NCI-H2171 treated with DMSO at 0.1 percent for 48 hours (cell line): ENCODE results near the gene DDN.

ENCODE experiments used
- DNase-seq: peaks from one replicate; lab custom pipeline; 2025; lab: John Stamatoyannopoulos, UW

DDN gene

GRCh38 chr12:49013428-49013827 lies 14.3 kb upstream of the DDN start:
- DNase-seq, result no peak

GRCh38 chr12:49012739-49013138 lies 13.6 kb upstream of the DDN start:
- no peak for DNase-seq

DNA sequence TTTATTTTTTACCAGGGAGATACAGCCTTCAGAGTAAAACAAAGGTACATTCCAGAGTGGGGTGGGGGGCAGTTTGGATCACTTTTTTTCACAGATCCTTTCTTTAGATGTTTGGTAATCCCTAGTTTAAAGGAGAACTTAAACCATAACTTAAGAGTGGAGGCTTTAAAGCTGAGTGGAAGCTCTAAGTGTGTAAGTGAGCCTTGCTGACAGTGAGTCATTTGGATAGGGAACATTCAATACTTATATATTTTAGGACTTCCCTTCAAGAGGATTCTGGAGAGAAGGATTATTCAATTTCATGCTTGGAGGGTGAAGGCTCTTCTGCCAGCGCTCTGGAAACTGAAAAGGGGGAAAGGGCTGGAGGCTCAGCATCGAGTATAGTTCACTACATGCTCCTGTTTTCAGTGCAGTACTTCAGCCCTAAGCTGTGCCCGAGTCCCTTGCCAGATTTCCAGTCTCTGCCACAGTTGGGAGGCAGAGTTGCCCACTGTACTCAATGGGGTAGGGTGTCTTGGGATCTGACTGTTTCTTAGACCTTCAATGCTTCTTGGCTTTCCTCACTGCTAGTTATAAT lies 11.0 kb upstream of the DDN start:
- DNase-seq, result no peak

DNA sequence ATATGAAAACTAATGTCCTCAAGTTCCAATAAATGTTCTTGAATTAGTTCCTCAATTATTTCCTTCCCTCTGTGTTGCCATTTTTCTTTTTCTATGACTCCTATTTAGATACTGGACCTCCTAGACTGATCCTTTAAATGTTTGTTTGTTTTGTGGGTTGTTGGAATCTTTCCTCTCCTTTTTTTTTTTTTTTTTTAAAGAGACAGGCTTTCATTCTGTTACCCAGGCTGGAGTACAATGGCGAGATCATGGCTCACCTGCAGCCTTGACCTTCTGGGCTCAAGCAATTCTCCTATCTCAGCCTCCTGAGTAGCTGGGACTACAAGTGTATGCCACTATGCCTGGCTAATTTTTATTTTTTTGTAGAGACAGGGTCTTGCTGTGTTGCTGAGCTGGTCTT lies 9.8 kb upstream of the DDN start:
- no peak for DNase-seq

GRCh38 chr12:49000346-49000745 lies 1.2 kb upstream of the DDN start:
- DNase-seq, result no peak

DNA sequence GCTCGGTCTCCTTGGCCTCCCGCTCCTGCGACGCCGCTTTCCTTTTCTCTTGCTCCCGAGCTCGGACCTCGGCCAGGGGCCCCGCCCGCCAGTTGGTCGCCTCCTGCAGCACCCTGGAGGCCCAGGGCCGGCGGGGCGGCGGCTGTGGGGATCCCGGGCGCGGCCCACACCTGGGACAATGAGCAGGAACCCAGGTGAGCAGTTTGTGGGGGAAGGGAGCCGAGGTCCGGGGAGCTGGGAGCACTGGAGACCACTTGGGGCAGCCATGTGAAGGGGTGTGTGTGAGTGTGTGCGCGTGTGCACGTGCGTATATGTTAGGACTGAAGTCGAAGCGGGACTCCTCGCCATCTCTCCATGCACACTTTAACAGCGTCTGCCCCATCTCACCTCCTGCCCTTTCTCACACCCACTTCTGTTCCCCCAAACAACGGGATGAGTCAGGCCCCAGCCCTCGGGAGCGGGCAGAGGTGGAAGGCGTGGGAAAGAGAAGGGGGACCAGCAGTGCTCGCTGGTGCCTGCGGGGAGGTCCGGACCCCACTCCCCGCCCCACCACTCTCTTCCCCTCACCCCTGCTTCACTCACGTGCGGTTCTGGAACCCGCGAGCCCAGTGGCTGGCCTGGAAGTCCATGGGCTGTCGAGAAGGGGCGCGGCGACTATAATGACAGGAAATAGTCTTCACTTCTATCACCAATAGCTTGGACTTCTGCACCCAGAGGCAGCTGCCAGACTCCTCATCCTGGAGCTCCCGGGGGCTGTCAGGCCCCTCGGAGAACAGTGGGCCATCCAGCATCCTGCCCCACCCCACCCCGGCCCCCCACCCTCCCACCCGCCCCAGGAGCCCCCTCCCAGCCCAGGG lies 450 bp downstream of the DDN start:
- no peak for DNase-seq

DNA sequence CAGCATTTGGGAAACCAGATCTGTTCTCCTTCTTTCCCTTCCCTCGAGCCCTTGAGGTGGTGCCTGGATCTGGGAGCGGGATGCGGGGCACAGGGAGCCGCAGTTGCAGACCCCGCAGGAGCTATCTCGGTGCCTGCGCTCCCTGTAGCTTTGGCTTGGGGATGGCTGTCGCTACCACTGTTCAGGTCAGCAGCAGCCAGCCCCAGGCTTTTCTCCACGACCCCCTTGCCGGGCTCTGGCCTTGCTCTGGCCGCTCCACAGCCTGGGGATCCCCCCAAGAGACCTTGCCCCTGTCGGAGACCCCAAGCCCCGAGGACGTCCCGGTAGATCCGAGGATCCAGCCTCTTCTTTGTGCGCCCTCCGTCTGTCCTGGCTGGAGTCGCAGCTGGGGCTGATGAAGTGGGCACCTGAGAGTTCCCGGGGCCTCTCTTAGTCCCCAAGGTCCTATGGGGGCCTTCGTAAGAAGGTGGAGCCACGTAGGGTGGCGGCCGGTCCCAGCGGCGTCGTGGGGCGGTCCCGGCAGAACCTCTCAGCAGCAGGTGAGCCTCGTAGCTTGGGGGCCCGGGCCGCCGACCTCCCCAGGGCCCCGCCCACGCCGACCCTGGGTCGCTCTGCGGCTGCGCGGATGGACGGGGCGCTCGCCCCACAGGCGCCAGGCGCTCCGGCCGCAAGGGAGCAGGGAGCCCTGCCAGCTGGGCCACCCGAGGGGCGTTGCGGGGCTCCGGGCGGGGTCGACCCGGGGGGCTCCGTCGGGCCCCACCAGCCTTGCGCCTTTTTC lies 1.3 kb downstream of the DDN start:
- no peak for DNase-seq

- no peak for DNase-seq
Measured at GRCh38 chr12:48996794-48997718, 2.1 kb downstream of the DDN start.

DNA sequence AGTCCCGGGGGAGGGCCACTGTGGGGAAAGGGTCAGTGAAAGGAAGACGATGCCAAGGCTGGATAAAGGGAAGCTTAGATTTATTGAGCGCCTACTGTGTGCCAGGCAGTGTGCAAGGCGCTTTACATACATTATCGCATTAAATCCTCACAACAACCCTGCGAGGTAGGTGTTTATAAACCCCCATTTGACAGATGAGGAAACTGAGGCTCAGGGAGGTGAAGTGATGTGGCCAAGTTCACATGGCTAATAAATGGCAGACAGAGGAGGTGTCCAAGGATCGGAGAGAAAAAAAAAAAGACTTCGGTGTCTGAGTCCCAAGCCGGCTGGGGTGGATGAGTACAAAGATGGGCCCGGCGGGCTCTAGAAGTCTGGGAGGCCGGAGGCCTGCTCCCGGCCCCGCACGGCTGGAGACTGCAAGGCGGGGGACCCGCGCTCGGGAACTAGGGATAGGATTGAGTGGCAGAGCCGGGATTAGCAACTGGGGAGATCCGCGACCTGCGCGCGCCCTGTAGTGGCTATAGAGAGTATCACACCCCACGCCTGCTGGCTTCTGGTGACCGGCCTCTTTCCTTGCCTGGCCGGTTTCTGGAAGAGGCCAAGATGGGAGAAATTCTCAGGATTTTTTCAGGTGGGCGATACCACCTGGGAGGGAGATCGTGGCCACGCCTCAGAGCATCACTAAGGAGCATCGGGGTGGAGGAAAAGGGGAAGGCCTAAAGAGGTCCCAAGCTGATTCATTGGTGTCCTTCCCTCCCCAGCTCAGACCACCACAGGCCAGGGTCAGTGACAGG lies 3.9 kb downstream of the DDN start:
- DNase-seq, result peak; percentile 83

GRCh38 chr12:48994224-48995085 lies 4.7 kb downstream of the DDN start:
- DNase-seq, result no peak

GRCh38 chr12:48993787-48994186 lies 5.4 kb downstream of the DDN start:
- DNase-seq, result no peak

GRCh38 chr12:48991247-48992050 lies 7.7 kb downstream of the DDN start:
- peak; percentile 77 for DNase-seq

DNA sequence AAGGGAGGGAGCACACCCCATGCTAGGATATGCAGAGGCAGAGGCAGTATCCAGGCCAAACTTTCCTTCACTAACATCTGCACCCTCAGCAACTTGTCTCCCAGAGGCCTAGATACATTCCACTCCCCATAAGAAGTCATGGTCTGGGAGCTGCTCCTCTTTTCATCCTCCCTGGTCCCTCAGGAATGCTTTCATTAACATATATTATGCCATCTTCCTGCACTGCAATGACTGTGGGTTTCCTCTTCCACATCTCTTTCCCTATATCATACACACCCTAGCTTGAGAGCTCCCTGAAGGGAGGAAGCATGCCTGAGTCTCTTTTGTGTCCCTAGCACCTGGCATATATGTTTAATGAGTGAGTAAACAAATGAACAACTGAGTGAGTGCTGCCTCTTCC lies 8.6 kb downstream of the DDN start:
- no peak for DNase-seq

GRCh38 chr12:48988030-48988649 lies 11.0 kb downstream of the DDN start:
- DNase-seq, result no peak

DNA sequence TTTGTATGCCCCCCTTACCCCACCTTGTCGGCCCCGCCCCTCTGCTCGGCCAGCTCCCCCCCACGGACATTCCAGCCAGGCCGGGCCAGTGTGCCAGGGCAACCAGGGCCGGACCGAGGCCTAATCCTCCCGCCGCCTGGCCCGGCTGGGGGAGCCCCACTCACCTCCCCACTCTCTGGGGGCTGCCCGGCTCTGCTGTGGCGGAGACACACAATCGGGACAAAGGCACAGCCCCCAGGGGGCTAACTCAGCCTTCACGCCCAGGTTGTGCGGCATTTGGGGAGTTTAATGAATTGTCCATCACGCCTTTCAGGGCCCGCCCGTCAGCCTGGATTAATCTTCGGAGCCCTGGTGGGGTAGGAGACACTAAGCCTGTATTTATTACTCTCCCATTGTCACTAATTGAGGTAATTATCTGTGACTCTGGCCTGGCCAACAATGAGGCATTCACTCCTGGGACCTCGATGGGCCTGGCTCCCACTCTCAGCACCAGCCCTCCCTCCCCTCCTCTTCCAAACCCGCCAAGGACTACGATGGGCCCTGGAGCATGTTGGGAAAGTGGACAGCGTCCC lies 12.4 kb downstream of the DDN start:
- DNase-seq, result no peak

DNA sequence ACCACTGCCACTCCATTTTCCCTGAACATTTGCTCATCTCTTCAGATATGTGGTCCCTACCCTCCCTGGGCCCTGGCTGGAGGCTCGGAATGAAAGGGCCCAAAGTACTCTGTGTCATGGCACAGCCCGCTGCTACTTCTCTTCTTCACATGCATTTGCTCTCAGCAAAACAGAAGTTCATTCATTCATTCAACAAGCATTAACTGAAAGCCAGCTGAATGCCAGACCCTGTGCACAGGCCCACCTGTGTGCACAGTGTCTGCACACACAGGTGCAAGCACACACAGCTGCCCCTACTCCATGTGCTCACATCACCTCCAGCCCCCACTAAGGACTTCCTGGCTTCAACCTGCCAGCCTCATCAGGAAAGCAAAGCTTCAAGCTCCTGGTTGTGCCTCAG lies 13.3 kb downstream of the DDN start:
- DNase-seq, result no peak

DNA sequence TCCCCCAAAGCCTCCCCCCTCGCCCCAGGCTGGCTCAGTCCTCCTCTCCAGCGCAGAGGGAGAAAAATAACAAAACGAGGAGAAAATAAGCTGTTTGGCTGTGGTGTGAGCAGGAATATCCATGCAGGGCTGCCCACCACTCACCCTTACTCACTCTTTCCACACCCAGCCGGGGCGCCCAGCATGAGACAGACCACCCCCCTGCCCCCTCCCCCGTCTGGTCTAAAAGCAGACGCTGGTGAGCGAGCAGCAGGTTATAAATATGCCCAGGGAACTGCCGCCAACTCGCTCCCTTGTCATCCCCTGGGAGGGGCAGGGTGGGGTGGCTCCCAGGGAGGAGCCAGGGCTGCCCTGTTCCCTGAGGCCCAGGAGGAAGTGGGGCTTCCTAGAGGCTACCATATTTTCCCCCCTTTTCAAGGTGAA lies 13.7 kb downstream of the DDN start:
- DNase-seq, result peak; percentile 52

- DNase-seq, result no peak
Measured at GRCh38 chr12:48982397-48983080, 16.6 kb downstream of the DDN start.
